Measurements from ENCODE around the gene SLC6A6.

Gene SLC6A6

DNA sequence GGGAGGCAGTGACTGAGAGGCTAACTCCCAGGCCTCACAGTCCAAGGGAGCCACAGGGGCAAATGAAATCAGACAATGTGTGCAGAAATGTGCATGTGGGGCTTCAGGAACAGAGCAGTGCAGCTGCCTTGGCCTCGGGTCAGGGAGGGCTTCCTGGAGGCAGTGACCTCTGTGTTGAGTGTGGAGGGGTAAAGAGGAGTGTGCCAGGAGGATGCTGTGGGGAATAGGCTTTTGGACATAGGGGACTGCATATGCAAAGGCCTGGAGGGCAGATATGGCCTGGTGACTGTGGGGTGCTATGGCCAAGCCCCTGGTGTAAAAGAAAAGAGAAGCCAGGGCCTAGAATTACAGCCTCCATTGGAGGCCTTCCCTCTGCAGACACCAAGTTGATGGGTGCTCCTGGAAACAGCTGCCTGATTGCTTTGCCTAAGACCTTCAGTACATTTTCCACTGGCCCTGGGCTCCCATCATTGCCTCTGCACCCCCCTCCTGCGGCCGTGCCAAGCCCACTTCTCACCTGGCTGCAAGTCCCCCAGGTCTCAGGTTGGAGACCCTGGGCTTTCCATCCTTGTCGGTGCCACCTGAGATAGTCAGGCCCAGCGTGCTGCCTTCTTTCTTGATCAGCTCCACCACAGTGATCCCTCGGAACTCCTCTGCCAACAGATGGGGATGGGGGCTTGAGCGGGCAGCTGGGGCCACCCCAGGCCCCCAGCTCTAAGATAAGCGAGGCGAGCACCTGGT, 122.7 kb downstream of the SLC6A6 start:
- DNase-seq: no peak

DNA sequence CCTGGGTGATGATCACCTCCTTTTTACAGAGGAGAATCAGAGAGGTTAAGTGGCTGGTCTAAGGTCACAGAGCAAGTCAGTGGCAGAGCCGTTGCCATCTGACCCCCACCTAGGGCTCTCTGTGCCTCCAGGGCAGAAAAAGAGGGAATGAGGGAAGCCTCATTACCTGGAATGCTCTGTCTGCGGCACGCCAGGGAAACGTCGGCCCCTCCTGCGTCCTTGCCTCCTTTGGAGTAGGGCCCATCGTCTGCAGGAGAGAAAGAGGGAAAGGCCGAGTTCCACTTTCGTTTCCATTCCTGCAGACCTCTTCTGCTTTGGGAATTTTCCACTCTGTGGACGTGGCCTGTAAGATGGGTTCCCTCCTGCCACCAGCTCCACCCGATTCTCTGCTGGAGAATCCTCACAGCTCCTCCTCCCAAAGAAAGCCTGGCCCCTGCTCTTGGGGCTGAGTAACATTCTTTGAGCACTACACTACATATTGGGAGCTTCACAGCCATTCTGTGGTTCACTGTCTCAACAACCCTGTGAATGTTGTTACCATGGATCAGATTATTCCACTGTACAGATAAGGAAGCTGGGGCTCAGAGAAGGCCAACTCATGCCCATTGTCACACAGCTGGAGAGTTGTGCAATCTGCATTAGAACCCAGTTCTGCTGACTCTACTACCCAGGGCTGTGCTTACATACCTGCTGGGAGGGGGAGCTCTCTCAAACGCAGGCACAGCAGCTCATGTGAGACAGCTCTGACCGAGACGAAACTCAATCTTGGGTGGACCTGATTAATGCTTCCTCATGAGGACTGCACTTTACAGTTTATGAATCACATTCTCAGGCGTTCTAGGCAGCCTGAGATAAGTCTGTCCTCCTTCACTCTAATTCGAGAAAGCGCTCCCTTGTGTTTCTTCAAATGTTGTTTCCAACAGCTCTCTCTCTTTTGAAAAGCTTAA, 123.6 kb downstream of the SLC6A6 start:
- DNase-seq: no peak

DNA sequence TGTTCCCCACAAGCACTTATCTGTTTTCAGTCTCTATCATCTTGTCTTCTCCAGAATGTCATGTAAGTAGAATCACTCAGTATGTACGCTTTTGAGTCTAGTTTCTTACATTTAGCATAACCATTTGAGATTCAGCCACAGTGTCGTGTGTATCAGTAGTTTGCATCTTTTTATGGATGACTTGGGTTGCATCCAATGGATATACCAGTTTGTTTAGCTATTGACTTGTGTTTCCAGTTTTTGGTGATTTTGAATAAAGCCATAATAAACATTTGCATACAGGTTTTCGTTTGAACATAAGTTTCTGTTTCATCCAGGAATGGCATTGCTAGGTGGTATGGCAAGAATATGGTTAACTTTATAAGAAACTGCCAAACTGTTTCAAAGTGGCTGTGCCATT, 125.7 kb downstream of the SLC6A6 start:
- DNase-seq: no peak

DNA sequence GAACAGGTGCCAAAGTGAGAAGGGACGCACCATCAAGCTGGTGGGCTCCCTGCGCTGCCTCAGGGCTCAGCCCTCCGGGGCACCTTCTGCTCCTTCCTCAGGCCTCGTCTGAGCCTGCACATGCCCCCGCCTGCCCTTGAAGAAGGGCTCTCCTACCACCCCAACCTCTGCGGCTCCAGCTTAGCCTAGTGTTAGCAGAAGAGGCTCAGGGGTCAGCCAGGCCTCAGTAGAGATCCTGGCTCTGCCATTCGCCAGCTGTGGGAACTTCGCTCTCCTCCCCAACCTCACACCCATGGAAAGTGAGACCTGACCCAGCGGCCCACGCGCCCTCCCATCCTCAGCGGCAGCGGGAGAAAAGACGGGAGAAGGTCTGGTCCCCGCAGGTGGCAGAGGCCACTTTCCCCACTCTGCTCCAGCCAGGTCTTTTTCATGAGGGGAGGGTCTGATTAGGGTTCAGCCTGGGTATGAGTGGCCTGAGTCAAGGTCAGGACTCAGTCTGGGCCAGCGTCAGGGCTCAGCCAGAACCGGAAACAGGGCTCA, 129.5 kb downstream of the SLC6A6 start:
- no peak for DNase-seq

DNA sequence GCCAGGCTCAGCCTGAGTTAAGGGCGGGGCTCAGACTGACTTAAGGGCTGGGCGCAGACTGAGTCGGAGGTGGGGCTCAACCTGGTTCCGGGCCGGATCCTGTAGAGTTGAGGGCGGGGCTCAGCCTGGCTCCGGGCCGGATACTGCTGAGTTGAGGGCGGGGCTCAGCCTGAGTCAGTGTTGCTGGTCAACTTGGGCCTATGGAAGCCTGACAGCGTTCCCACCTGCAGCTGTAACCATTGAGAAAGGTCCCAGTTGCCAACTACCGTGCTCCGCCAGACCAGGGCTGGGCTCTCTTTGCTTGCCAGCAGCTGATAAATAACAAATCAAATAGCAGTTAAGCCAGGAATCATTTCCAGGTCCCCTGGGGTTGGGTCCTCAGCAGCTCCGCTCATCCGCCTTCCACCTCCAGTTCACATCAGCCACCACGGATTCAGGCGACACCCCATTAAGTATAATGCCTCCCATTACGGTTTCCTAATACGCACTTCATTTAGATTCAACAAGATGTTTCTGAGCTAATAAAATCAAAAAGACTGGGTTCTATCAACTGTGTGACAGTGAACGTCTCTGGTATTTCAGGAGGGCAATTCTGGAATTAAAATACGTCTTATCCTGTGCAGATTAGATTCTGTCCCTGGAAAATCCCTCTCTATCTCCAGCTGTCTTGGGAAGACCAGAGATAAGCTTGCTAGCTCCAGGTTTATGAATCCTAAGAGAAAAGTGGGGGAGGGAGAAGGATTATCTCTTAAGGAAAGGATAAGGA, 130.5 kb downstream of the SLC6A6 start:
- DNase-seq: no peak

DNA sequence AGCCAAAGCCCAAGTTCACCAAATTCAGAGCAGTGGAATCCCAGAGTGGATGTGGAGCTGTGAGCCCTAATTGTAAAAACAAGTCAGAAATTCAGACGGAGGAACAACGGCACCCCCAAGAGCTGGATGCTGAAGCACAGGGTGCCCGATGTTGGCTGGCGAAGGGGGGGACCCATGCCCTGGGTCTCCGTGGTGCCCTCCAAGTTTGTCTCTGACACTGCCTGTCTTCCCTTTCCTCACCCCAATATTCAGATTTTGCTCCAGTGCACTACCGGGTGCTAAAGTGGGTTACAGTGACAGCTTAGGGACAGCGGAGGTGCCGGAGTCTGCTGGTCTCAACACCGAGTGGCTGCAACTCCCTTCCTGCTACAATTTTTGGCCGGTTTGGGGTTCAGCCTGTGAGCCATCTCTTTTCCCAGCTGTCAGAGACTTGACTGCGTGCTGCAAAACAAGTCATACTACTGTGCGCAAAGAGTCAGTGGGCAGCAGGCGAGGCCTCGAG, 131.1 kb downstream of the SLC6A6 start:
- DNase-seq: no peak

DNA sequence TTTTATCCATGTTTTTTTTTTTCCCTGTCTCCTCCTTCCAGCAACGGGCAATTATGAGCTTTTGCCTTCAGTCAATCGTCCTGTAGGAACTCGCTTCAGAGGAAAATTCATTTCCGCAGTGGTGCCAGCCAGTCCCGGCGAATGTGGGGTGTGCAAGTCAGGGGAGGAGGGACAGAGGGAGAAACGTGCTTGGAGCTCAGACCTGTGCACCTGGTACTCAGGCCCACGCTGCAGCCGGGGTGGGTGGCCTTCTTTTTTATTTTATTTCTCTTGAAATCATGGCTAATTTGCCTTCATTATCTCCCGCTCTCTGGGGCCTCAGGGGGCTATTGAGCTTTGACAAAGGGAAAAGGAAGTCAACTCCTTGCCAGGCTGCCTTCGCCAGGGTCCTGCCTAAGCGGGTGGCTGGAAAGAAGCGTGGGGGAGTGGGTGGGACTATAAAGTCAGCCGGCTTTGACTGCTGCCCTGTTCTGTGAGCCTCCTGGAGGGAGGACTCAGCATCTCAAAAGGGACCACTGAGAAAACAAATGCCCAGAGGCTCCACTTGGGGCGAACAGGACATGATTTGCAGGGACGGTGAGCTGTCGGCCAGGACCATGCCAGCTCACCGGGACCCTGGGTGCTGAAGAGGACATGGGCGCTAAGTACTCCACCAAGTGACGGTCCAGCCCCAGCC, 132.2 kb downstream of the SLC6A6 start:
- no peak for DNase-seq

DNA sequence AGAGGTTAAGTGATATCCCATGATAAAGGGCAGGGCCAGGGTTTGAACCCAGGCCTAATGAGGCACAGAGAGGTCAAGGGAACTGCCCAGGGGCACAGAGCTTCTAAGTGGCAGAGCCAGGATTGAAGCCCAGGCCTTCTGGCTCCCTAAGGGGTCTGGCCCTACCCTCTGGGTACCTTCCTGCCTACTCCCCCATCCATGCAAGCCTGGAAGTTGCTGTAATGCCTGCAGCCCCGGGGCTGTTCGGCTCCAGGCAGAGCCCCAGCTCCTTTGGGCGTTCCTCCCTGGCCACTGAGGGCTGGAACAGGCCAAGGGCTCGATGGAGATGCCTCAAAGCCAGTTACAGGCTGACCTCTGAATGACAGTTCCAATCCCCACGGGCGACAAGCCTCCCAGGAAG, 133.2 kb downstream of the SLC6A6 start:
- DNase-seq: no peak

DNA sequence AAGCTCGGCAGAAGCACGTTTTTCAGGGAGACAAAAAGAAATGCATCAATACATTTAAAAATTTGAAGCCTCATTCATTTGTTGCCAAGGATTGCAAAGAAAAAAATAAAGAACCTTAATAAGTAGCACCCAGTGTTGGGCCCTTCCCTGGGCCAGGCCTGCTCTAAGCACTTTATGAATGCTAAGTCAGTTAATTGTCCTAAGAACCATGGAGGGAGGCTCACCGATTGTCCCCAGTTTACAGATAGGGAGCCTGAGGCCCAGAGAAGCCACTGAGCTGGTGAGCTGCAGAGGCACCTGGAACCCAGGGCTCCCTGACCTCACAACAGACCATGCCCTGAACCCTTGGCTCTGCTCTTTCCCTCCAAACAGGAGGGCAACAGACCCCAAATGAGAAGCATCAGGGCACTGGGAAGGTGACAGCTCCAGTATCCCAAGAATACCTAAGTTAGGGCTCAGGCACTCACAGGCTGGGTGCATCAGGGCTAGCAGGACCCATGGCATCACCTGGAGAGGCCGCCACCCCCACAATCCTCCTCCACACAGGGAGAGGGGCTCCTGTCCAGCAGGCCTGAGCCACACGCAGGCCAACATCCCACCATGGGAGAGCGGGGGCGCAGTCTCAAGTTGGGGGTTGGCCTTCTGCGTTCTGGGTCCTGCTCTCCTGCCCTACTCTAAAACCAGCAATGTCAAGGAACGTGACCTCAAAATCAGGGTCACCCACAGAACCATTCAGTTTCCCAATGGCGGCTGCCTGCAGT, 133.8 kb downstream of the SLC6A6 start:
- DNase-seq: no peak

DNA sequence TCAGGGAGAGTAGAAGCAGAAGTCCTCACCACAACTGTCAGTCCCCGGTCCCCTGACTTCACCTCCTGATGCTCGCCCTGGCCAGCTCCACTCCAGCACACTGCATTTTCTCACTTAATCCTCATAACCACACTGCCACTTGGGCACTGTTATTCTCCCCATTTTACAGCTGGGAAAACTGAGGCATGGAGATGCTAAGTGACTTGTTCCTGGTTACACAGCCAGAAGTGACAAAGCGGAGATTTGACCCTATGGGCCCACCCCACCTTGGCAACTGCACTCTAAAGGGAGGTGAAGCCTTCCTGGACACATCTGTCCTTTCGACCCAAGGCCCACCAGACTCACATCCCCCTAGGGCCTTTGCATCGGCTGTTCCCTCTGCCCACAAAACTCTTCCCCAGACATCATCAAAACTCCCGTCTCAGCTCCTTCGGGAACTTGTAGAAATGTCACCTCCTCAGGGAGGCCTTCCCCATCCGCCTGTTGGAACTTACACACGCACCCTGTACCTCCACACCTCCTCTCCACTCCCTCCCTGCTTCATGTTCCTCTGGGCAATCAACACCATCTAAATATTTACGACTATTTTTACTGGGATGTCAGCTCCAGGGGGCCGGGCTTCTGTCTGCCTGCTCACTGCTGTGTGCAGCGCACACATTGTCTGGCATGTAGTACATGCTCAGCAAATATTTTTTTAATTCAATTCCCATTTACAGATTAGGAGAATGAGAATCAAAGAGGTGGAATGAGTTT, 134.6 kb downstream of the SLC6A6 start:
- no peak for DNase-seq

DNA sequence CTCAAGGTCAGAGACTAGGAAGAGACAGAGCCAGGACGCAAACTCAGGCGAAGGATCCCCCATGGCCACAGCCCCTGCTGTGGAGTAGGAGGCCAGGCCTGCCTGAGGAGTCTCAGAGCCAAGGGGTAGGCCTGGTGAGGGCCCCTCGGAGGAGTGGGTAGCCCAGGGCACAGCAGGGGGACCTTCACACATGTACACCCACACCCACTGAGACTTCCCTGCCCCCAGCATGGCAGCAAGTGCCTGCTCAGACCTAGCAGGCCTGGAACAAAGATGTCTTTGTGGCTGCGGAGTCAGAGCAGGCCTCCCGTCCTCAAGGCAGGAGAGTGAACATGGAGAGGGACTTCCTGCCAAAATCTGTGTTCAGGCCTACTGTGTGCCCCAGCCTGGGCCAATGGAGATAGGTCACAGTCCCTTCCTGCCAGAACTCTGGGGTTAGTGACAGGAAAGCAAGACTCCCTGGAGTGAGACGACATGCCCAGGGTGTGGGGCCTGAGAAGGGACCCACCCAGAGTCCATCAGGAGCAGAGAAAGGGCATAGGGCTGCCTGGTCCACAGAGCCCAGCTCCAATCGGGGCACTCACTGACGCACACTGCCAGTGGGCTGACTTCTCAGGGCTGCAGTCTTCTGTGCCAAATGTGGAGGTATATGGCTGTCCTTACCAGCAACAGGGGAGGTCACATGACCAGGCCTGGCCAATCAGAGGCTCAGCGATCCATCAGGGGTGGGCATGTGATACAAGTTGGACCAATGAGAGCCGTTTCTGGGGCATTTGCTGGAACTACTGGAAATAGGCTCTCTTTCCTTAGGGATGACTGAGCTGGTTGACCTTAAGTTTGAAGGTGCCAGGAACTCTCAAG, 135.4 kb downstream of the SLC6A6 start:
- DNase-seq: no peak

DNA sequence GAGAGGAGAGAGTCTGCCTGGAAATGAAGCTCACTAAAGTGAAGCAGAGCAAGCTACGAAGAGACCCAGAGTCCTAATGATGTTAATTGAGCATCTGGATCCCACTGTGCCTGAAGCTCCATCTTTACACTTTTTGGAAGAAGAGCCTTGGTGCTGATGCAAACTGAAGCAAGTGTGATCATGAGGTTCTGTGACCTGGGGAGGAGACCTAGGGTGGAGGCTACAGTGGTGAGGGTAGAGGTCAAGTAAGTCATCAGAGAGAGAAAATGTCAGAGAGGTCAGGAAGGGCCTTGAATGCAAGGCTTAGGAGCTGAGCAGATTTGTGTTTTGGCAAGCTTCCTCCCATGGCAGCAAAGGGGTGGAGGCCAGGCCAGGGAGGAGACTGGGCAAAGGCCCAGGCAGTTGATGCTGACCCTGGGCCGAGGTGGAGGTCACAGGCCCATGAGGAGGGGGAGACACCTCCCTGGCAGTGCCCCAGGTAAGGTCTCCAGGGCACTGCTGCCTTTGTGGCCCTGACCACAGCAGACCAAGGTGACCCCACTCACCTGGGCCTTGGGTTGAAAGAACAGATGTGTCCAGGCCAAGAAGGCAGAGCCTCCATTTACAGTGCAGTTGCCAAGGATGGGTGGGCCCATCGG, 136.2 kb downstream of the SLC6A6 start:
- no peak for DNase-seq

Measured in T-helper 2 cell (primary cell).